ENCODE results near the gene SORCS2.

The SORCS2 gene

DNA sequence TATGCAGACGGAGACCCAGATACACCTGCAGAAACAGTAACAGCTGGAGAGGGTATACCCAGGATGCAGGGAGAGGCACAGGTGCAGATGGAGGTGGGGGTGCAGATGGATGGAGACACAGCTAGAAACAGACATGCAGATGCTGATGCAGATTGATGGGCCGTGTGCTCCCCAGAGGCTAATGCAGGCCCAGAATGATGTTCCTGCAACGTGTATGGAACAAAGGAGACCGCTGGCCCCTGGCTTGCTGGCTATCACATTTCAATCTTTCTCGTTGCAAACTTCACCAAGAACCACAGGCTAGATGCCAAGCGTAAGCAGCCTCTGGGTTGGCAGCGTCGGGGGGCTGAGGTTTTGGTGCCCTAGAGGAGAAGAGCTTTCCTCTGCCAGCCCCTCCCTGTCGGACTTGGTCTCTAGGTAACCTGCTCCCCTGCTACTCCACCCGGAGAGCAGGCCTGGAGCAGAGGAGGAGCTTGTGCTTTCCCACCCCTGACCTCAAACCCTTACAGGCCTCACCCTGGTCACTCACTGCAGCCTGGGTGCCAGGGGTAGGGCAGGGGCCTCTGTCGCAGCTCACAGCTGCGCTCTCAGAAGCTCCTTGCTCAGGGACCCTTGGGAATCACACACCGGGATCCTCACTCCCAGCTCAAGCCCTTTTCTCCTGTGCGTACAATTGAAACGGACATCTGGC is 311.4 kb downstream of the SORCS2 start:
- H3K4me3 ChIP-seq (ENCODE audit: low read depth, low read length): no peak overlapping the region
- H3K36me3 ChIP-seq (replicated peaks): no peaks in the 10 kb centered on the region
- in situ Hi-C loops (cut with HindIII; ENCODE audit: low pct_ligation_motif_present, low sequenced_read_pairs): no loop called here
- H3K27ac ChIP-seq: no peak overlapping the region
- peaks cover 3% of the 10 kb centered on the region for H3K27me3 ChIP-seq (replicated peaks)
- TF ChIP-seq, protein P1, sequence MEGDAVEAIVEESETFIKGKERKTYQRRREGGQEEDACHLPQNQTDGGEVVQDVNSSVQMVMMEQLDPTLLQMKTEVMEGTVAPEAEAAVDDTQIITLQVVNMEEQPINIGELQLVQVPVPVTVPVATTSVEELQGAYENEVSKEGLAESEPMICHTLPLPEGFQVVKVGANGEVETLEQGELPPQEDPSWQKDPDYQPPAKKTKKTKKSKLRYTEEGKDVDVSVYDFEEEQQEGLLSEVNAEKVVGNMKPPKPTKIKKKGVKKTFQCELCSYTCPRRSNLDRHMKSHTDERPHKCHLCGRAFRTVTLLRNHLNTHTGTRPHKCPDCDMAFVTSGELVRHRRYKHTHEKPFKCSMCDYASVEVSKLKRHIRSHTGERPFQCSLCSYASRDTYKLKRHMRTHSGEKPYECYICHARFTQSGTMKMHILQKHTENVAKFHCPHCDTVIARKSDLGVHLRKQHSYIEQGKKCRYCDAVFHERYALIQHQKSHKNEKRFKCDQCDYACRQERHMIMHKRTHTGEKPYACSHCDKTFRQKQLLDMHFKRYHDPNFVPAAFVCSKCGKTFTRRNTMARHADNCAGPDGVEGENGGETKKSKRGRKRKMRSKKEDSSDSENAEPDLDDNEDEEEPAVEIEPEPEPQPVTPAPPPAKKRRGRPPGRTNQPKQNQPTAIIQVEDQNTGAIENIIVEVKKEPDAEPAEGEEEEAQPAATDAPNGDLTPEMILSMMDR (IDR thresholded peaks at IDR 0.05; ENCODE audit: low read depth, low read length, missing control alignments): no peak
- DNase-seq: no peak

DNA sequence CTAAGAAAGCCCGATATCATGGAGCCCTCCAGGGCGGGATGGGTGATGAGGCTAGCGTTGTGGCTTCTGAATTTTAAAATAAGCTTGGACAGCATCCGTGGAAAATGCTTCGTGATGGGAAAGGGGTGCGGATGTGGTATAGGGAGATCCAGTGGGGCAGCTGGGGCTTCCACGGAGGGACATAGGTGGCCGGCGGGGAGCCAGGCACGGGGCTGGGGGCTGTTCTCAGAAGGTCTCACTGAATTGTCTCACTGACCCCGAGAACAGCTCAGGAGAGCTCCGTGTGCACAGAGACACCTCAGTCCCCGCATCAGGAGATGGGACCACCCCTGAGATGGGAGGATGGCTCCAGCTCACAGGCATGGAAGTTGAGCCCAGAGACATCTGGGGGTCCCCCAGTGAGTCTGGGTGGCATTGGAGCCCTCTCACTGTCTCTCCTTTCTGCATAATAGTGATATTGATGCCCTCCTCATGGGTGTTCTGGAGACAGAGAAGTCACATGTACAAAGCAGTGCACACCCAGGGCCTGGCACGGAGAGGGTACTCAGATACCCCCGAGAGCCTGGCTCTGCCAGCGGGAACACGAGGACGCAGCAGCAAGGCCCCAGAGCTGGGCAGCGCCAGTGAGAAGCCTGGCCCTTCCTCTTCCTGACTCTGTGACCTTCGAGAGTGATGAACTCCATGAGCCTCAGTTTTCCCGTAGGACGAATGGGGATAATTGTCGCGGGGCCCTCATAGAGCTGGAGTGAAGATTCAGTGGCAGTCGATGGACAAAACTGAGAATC is 313.0 kb downstream of the SORCS2 start:
- Histone ChIP-seq H3K27ac (no peak overlapping the region), H3K36me3 (replicated peaks) (no peaks in the 10 kb centered on the region), H3K4me3 (ENCODE audit: low read depth, low read length) (no peak overlapping the region), H3K27me3 (replicated peaks) (peaks cover 12% of the 10 kb centered on the region)
- in situ Hi-C loops (cut with HindIII; ENCODE audit: low pct_ligation_motif_present, low sequenced_read_pairs): no loop called here
- no peak for DNase-seq
- TF ChIP-seq, protein P1 (IDR thresholded peaks at IDR 0.05; ENCODE audit: low read depth, low read length, missing control alignments): no peak

DNA sequence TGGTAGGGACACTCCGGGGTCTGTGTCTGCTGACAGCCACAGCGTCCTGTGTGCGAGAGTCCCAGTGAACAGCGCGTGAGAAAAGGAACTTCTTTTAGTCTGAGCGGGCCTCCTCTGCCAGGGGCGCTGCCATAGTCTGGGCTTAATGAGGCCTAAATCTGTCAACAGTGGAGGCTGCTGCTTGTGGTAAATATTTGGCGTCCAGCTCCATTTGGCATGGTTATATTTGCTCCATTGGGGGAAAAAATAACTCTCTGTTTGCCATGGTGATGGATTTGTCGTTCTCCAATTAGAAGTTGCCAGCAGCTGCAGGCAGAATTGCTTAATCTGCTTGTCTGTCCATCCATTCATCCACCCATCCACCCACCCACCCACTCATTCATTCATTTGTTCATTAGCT is 313.8 kb downstream of the SORCS2 start:
- H3K4me3 ChIP-seq (ENCODE audit: low read depth, low read length): no peak overlapping the region
- H3K27me3 ChIP-seq (replicated peaks): peaks cover 12% of the 10 kb centered on the region
- TF ChIP-seq, protein P1 (IDR thresholded peaks at IDR 0.05; ENCODE audit: low read depth, low read length, missing control alignments): no peak
- H3K36me3 ChIP-seq (replicated peaks): no peaks in the 10 kb centered on the region
- no peak for DNase-seq
- in situ Hi-C loops (cut with HindIII; ENCODE audit: low pct_ligation_motif_present, low sequenced_read_pairs): no loop called here
- H3K27ac ChIP-seq: no peak overlapping the region

DNA sequence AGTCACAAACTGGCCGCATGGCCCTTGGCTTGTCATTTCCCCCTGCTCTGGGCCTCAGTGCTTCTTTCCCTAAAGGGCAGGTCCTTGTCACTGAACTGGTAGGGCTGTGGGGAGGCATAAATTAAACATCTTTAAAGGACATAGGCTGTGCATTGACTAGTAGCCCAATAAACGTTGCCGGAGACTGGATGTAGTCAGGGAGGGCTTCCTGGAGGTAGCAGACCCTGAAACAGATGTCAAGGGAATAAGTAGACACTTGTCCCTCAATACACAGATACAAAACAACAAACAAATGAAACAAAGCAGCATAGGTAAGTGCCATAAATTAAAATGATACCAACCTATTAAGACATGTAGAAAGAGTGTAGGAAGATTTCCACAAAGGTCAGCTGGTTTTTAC is 314.2 kb downstream of the SORCS2 start:
- no peaks in the 10 kb centered on the region for H3K36me3 ChIP-seq (replicated peaks)
- TF ChIP-seq, protein P1 (IDR thresholded peaks at IDR 0.05; ENCODE audit: low read depth, low read length, missing control alignments): no peak
- no peak overlapping the region for H3K4me3 ChIP-seq (ENCODE audit: low read depth, low read length)
- no peak for DNase-seq
- H3K27ac ChIP-seq: no peak overlapping the region
- in situ Hi-C loops (cut with HindIII; ENCODE audit: low pct_ligation_motif_present, low sequenced_read_pairs): no loop called here
- H3K27me3 ChIP-seq (replicated peaks): peaks cover 14% of the 10 kb centered on the region

DNA sequence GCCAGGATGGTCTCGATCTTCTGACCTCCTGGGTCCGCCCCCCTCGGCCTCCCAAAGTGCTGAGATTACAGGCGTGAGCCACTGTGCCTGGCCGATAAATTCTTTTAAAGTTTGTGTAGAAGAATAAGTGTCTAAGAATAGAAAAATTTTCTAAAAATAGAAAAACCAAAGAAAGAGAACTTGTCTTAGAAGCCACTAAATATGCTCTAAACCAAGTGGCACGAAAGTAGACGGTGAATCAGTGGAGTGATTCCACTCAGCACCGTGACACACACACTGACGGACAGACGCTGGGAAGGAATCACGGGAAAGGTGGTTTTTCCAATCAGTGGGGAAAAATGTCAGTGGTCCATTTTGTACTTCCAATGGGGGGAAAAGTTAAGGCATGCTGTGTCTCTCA is 315.0 kb downstream of the SORCS2 start:
- TF ChIP-seq, protein P1 (IDR thresholded peaks at IDR 0.05; ENCODE audit: low read depth, low read length, missing control alignments): no peak
- in situ Hi-C loops (cut with HindIII; ENCODE audit: low pct_ligation_motif_present, low sequenced_read_pairs): no loop called here
- peaks cover 16% of the 10 kb centered on the region for H3K27me3 ChIP-seq (replicated peaks)
- peak; percentile 7 for DNase-seq
- no peaks in the 10 kb centered on the region for H3K36me3 ChIP-seq (replicated peaks)
- no peak overlapping the region for H3K27ac ChIP-seq
- H3K4me3 ChIP-seq (ENCODE audit: low read depth, low read length): no peak overlapping the region

Measured in brain microvascular endothelial cell (primary cell).